Endothelial cell of umbilical vein (primary cell): Measurements from ENCODE around the gene USF1. TPM values are rescaled to one million over a fixed set of nuclear protein-coding genes. Genes with fewer than 3 reads are reported as not detected.
A peak's percentile ranks its signal among the peaks of the same experiment; 100 is the strongest.

Source experiments
- BruUV-seq: library from RNA; stranded (reverse); fragments of 400-500 nt; replicated peaks from 2 replicates; lab custom pipeline; 2021; lab: Mats Ljungman, UMichigan
- CTCF ChIA-PET: fragments of 300-600, 350-600 bp; sonication (Branson Sonifier 250); formaldehyde crosslinking; loops from one replicate; lab custom pipeline; 2021; ENCODE audit warnings: antibody characterized with exemption, inconsistent platforms; lab: Charles Lee
- POLR2A ChIA-PET: fragments of 300-600, 350-600 bp; sonication (Branson Sonifier 250); formaldehyde crosslinking; loops from one replicate; lab custom pipeline; 2021; ENCODE audit warnings: antibody characterized with exemption, inconsistent platforms; lab: Charles Lee
- DNase-seq: peaks from one replicate; pipeline ENCODE4 v3.0.0-alpha.2; 2011; ENCODE audit warnings: low read depth, low spot score
- FAIRE-seq: peaks from 2 replicates; lab custom pipeline; 2011; peaks lifted over from hg19 to GRCh38; lab: Jason Lieb, UNC
- H2AFZ ChIP-seq: 2 replicates; pipeline ENCODE4 v1.6.0; 2012; ENCODE audit warnings: low read depth, low read length, control low read depth, inconsistent platforms
- H3K27ac ChIP-seq: 2 replicates; pipeline ENCODE4 v1.5.1; 2011; ENCODE audit warnings: low read depth, mild to moderate bottlenecking, control low read depth, low read length, moderate library complexity; ENCODE audit not compliant: insufficient read depth
- H3K27me3 ChIP-seq, 2 experiments: 2 replicates each; pipeline versions ENCODE4 v1.6.0 to v1.6.1; 2011; ENCODE audit warnings: low read length in 2 of 2, mixed read lengths in 1 of 2; ENCODE audit not compliant: control insufficient read depth in 2 of 2, insufficient read depth in 2 of 2
- H3K36me3 ChIP-seq, 2 experiments: 2 replicates in 1 of 2; 3 replicates in 1 of 2; pipeline ENCODE4 v1.5.1; 2011; ENCODE audit warnings: low read length in 2 of 2, mild to moderate bottlenecking in 1 of 2, moderate library complexity in 1 of 2; ENCODE audit not compliant: control insufficient read depth in 2 of 2, insufficient read depth in 2 of 2; ENCODE audit errors: extremely low read depth in 1 of 2
- H3K4me1 ChIP-seq: 3 replicates; pipeline ENCODE4 v1.5.1; 2011; ENCODE audit warnings: mild to moderate bottlenecking, low read length; ENCODE audit not compliant: control insufficient read depth, insufficient read depth; ENCODE audit errors: extremely low read depth
- H3K4me2 ChIP-seq: 2 replicates; pipeline ENCODE4 v1.6.1; 2011; ENCODE audit warnings: low read length, control low read depth, mixed read lengths; ENCODE audit not compliant: insufficient read depth
- H3K4me3 ChIP-seq, 3 experiments: fragments of 200-600 bp in 1 of 3; sonication (generic), shearing (Covaris generic) in 1 of 3; replicated peaks in 1 of 3; 2 replicates each; pipeline ENCODE4 v1.5.1; 2011 to 2016; ENCODE audit warnings: control low read depth in 3 of 3, low read length in 3 of 3, mild to moderate bottlenecking in 2 of 3, inconsistent platforms in 1 of 3, low read depth in 1 of 3, moderate library complexity in 1 of 3; ENCODE audit not compliant: insufficient read depth in 1 of 3
- H3K79me2 ChIP-seq: 2 replicates; pipeline ENCODE4 v1.6.0; 2012; ENCODE audit warnings: low read length, inconsistent platforms; ENCODE audit not compliant: control insufficient read depth, insufficient read depth
- H3K9ac ChIP-seq: replicated peaks from 2 replicates; pipeline ENCODE3; 2011; ENCODE audit warnings: low read length, control low read depth; ENCODE audit not compliant: insufficient read depth; ENCODE audit errors: extremely low read depth
- H3K9me1 ChIP-seq: replicated peaks from 3 replicates; pipeline ENCODE4 v1.6.0; 2011; ENCODE audit warnings: mild to moderate bottlenecking, low read length; ENCODE audit not compliant: control insufficient read depth, insufficient read depth; ENCODE audit errors: extremely low read depth
- H3K9me3 ChIP-seq: replicated peaks from 2 replicates; pipeline ENCODE4 v1.5.1; 2012; ENCODE audit warnings: low read length, inconsistent platforms; ENCODE audit not compliant: control insufficient read depth, insufficient read depth
- H4K20me1 ChIP-seq: replicated peaks from 2 replicates; pipeline ENCODE3; 2011; ENCODE audit warnings: mild to moderate bottlenecking, low read length; ENCODE audit not compliant: control insufficient read depth, insufficient read depth; ENCODE audit errors: extremely low read depth
- EZH2 ChIP-seq: IDR thresholded peaks from 2 replicates; pipeline ENCODE4 v1.6.1; 2012; ENCODE audit warnings: borderline replicate concordance, low read depth, mild to moderate bottlenecking, moderate library complexity, low read length, inconsistent platforms; ENCODE audit not compliant: severe bottlenecking
- GATA2 ChIP-seq: IDR thresholded peaks from 2 replicates; pipeline ENCODE4 v1.7.0; 2011; ENCODE audit warnings: low read depth, mild to moderate bottlenecking, moderate library complexity, mixed read lengths, low read length; ENCODE audit not compliant: insufficient read length, insufficient read depth
- POLR2A ChIP-seq: IDR thresholded peaks from 2 replicates; pipeline ENCODE4 v1.6.1; 2012; ENCODE audit warnings: low read depth, mild to moderate bottlenecking, control low read depth, low read length
- POLR2AphosphoS5 ChIP-seq: IDR thresholded peaks from 2 replicates; pipeline ENCODE4 v1.6.1; 2012; ENCODE audit warnings: low read depth, mild to moderate bottlenecking, control low read depth, low read length, moderate library complexity; ENCODE audit not compliant: insufficient read depth
- dilution Hi-C: fragments of 300-500 bp; cut with MboI; formaldehyde crosslinking; loops from one replicate; pipeline ENCODE4 v1.15.0; 2019; ENCODE audit warnings: low sequenced_read_pairs; ENCODE audit not compliant: extremely low pct_ligation_motif_present
- intact Hi-C: fragments of 100-400 bp; cut with micrococcal nuclease; formaldehyde crosslinking; loops from one replicate; pipeline ENCODE4 v1.10.0; 2022
- polyA plus RNA-seq, 4 experiments: library from polyadenylated mRNA; depleted of rRNA in 3 of 4; stranded (reverse) in 3 of 4; unstranded in 1 of 4; fragments of >200 nt; gene quantifications; 2 replicates each; pipeline versions ENCODE4 v1.2.1 to v1.2.3, GENCODE V29; 2011 to 2012; ENCODE audit warnings: missing spikeins in 1 of 4
- total RNA-seq: library from RNA; stranded (reverse); gene quantifications from 2 replicates; pipeline ENCODE4 v1.2.3, GENCODE V29; 2021

The USF1 gene
- total and polyA plus RNA-seq, 2 donors (not counting 3 experiments of a cell fraction or from before 2014, with no cell fraction given), result 53.4 to 56.7 TPM

DNA sequence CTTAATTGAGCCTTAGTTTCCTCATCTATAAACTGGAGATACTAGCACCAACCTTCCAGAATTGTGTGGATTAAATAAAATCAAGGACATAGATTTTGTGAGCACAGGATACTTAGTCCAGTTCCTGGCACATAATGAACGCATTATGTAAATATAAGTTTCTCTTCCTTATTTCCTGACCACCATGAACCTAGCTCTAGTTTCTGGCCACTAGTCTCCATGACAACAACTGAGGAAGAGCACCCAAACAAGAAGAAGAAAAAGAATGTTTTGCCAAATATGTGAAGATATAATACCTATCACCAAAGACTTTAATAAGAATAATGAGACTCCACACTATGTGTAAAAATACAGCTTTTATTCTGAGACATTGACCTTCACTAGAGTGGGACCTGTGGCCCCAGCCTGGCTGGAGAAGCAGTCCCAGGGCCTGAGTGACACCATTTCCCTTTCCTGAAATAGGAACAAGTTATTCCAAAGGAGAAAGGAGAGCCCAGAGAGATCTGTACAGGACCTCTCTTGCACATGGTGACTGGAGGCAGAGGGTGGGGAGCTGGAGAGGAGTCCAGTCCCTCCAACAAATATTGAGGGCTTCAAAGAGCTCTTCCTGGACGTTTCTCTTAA, 940 bp upstream of the USF1 start:
- no peak overlapping the region for H2AFZ ChIP-seq
- no peak for DNase-seq

DNA sequence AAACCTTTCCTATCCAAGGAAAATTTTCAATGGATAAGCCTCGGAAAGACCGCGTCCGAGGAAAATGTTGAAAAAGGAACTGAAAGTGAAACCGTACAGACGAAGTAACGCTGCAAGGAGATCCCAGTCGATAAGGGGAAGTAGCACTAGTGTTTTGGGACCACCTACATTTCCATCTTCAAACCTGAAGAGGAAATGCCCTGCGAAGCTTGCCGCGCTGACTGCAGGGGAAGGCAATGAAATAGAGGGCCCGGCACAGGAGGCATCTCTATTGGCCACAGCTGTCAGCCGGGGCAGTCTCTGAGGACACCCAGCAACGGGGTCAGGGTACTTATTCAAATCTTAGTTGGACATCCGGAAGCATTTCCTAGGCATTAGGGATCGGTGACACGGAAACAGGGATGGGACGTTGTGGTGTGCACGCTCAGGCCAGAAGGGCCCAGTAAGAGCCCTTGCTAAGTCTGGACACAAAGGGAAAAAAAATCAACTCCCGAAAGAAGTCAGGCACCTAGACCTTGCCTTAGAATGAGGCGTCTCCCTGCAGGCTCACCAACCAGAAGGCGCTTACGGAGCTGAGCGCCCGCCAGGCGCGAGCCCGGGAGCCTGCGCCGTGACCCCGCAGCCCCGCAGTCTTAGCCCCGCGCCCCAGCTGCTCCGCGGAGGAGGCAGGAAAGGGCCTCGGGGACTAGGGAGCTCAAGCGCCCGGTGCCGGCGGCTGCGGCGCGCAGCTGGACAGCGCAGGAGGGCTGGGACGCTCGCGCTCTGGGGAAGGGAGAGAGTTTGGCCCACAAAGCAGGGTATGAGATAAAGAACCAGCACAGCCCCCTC, 655 bp downstream of the USF1 start:
- no peaks in the 10 kb centered on the region for H3K9me3 ChIP-seq
- H3K4me1 ChIP-seq, result peaks cover 10% of the 10 kb centered on the region
- ChIA-PET CTCF (interaction anchor here (0.6 to 11.0 kb wide), 12 partner anchors 10 to 96 kb away, joined by 3 to 181 read pairs (median 4); partner anchors contain the start of genes KLHDC9, NIT1 and PFDN2), POLR2A (interaction anchor here (0.6 to 1.8 kb wide), 5 partner anchors 25 to 87 kb away, joined by 3 to 8 read pairs (median 4); partner anchors contain the start of genes F11R, NIT1 and PFDN2)
- H3K36me3 ChIP-seq, result peaks cover 6 to 19% of the 10 kb centered on the region in 2 experiments
- H3K27me3 ChIP-seq, result no peaks in the 10 kb centered on the region
- DNase-seq (peak; percentile 72), FAIRE-seq (peak; percentile 95)
- TF ChIP-seq GATA2 (peak; percentile 61), POLR2AphosphoS5 (no peak), POLR2A (peak; percentile 17)
- intact Hi-C loops, result loop anchor here (1.0 to 2.0 kb wide), 6 partner anchors 25 to 94 kb away; no protein-coding TSS in a partner anchor
- peak overlapping the region; percentile 94 for H3K27ac ChIP-seq
- no peaks in the 10 kb centered on the region for H3K9me1 ChIP-seq
- H4K20me1 ChIP-seq, result no peaks in the 10 kb centered on the region
- dilution Hi-C loops, result no loop called here
- peak overlapping the region; percentile 91 for H3K9ac ChIP-seq
- H3K4me2 ChIP-seq, result peak overlapping the region; percentile 89
- peak overlapping the region; percentile 45 for H2AFZ ChIP-seq
- BruUV-seq, result TSS peak; percentile 59
- H3K79me2 ChIP-seq, result peaks cover 12% of the 10 kb centered on the region
- peak overlapping the region; percentile 66 to 82 (median 66) for H3K4me3 ChIP-seq

More for the DNA sequence above, 940 bp upstream of the USF1 start:
- no peaks in the 10 kb centered on the region for H3K9me1 ChIP-seq
- H4K20me1 ChIP-seq, result no peaks in the 10 kb centered on the region
- H3K4me3 ChIP-seq, result peak overlapping the region in 1 of 3 experiments; percentile 82
- POLR2A ChIA-PET, result interaction anchor here (0.6 kb wide), 1 partner anchor 139 kb away, joined by 3 read pairs; no protein-coding TSS in a partner anchor
- peak overlapping the region; percentile 94 for H3K27ac ChIP-seq
- H3K9ac ChIP-seq, result peak overlapping the region; percentile 91
- CTCF ChIA-PET, result interaction anchor here (1.0 to 11.0 kb wide), 5 partner anchors 24 to 211 kb away, joined by 3 to 181 read pairs (median 6); partner anchors contain the start of gene KLHDC9
- no TSS peak for BruUV-seq
- dilution Hi-C loops, result no loop called here
- H3K9me3 ChIP-seq, result no peaks in the 10 kb centered on the region
- no peaks in the 10 kb centered on the region for H3K27me3 ChIP-seq
- peaks cover 3 to 8% of the 10 kb centered on the region in 2 experiments for H3K36me3 ChIP-seq
- FAIRE-seq, result peak; percentile 40
- peaks cover 12% of the 10 kb centered on the region for H3K79me2 ChIP-seq
- H3K4me2 ChIP-seq, result peak overlapping the region; percentile 89
- TF ChIP-seq GATA2 (no peak), POLR2A (no peak), EZH2 (peak; percentile 21)
- intact Hi-C loops, result no loop called here
- peaks cover 10% of the 10 kb centered on the region for H3K4me1 ChIP-seq
